Measurements from ENCODE around the gene NAALADL2.

- TF ChIP-seq CTCF (IDR thresholded peaks at IDR 0.05; ENCODE audit: low read depth, low read length) = no peak
- TF ChIP-seq EZH2phosphoT487 (IDR thresholded peaks at IDR 0.05; ENCODE audit: low read depth) = no peak
Observed at GRCh38 chr3:174951498-174952005, 92.4 kb downstream of the NAALADL2 start.

All from OCI-LY3 (cell line).